NCI-H345 (cell line): ENCODE data around the gene BAIAP2L1.
A peak's percentile ranks its signal among the peaks of the same experiment; 100 is the strongest.
"Not testable (repeated sequence)": the region's sequence is repeated elsewhere in the genome, so short reads cannot be mapped to it uniquely, and the experiment has no call there.

ENCODE experiments used
- DNase-seq: peaks from one replicate; lab custom pipeline; 2025; lab: John Stamatoyannopoulos, UW

Gene BAIAP2L1

DNA sequence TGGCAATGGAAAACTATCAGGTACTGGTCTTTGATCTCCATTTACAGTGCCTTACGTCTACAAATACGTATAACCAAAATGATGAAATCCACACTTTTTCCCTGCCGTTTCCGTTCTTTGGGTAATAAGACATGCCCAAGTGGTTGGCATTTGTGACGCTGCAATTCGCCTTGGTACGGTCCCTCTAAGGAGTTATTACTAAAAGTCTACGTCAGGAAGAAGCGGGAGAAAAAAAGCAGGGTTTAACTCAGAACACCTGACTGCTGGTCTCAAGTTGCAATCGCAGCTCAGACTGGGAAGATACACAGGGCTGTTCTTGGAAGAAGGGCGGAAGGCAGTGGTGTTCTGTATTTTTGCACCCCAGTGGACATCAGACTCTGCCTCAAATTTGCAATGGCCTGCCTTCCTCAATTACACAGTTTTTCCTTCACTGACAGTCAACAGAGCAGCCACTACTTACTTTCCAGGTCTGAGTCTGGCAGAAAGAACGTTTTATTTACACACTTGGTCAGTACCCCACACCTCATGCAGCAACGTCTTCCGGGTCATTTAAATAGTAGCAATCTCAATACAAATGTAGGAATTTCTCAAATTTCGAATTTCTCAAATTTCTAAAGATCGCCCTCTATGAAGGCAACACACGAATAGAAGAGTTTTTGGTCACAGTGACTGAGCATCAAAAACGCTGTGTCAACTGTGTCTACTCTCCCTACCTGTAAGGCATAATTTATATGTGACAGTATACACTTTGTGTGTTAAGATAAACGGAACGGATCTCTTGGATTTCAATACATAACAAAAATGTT is 2.1 kb downstream of the BAIAP2L1 start:
- DNase-seq = no peak

DNA sequence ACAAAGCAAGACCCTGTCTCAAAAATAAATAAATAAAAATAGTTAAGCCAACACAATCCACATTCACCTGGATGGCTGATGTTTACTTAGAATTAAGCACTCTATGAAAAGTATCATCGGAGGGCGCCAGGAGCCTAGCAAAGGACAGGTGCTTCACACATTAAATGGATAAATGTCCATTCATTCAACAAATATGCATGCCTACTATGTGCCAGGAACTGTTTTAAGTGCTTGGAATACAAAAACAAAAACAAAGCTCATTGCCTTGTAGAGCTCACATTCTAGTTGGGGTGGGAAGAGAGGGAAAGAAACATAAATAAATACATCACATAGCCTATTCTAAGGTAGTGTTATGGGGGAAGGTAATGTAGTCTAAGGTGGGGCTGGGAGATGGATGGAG is 4.1 kb downstream of the BAIAP2L1 start:
- DNase-seq = peak; percentile 59

GRCh38 chr7:98395951-98396350 is 4.9 kb downstream of the BAIAP2L1 start:
- DNase-seq = no peak

DNA sequence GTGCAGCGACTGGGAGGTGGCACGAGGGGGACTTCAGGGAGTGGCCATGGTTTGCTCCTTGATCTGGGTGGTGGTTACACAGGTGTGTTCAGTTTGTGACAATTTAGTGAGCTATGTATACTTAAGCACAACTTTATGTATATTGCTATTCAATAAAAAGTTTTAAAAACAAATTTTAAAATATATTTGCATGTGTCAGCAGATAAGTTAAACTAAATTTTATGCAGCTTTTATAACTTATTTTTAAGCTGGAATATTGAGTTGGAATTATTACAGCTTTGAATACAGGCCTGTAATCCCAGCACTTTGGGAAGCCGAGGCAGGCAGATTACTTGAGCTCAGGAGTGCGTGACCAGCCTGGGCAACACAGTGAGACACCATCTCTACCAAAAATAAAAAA is 5.4 kb downstream of the BAIAP2L1 start:
- no peak for DNase-seq

DNA sequence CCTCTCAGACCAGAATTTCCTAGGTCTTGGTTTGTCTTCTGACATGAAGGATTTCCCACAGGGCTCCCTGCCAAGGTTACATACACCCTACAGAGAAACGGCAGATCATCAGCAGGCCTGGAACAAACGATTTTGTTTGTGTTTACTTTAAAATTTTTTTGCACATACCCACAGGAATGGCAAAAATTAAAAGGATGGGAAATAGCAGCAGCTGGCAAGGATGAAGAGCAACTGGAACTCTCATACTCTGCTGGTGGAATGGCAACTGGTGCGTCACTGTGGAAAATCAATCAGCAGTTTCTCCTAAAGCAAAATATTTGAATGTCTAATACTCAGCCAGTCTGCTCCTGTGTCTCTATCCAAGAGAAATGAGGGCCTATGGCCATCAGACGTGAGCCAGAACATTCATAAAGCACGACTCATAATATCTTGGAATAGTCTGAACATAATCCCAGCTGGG is 6.5 kb downstream of the BAIAP2L1 start:
- DNase-seq = no peak

DNA sequence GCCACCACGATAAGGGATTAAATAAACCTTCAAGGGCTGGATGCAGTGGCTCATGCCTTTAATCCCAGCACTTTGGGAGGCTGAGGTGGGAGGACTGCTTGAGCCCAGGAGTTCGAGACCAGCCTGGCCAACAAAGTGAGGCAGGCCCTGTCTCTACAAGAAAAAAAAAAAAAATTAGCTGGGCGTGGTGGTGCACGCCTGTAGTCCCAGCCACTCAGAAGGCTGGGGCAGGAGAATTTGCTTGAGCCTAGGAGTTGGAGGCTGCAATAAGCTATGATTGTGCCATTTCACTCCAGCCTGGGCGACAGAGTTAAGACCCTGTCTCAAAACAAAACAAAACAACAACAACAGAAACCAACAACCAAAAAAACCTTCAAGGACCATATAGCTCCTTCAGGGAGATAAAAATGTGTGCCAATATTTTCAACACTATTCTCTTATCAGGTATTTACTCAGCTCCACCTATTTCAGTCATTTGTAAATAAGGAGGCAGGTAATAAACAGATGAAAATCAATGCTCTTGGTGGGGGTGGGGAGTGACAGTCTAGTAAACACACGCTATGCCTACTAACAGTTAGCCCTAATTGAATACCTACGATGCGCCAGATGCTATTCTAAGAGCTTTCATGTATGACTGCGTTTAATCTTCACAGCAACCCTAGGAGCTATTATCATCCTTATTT is 13.2 kb downstream of the BAIAP2L1 start:
- DNase-seq = peak; percentile 83

DNA sequence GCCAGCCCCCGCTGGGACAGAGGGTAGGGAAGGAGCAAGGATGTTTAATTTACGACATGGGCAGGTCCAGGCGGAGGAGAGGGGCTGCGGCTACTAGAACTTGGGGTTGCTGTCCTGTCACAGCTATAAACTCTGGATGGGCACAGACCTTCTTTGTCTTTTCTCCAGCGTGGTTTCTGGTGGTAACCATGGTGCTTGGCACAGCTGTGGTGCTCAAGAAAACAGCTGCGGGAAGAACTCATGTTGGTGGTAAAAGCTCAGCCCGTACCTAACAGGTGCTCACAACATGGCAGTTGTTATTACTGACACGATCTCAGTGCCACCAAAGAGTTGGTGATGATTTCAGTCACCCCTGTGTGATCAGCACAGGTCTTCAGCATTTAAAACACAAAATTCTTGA is 13.8 kb downstream of the BAIAP2L1 start:
- DNase-seq = no peak

DNA sequence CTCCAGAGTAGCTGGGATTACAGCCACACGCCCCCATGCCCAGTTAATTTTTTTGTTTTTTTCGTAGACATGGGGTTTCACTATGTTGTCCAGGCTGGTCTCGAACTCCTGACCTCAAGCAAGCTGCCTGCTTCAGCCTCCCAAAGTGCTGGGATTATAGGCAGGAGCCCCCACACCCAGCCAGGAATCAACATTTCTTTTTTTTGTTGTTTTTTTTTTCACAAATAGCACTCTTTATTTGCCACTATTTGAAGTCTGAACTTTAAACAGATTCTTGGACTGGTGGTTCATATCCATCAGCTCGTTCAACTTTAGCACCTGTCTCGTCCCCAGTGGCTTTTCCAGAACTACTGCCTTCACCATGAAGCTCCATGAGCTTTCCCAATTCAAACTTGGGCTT is 15.4 kb downstream of the BAIAP2L1 start:
- not testable (repeated sequence) for DNase-seq

- DNase-seq = no peak
Measured at GRCh38 chr7:98378210-98378819, 22.6 kb downstream of the BAIAP2L1 start.

GRCh38 chr7:98376711-98377110 is 24.2 kb downstream of the BAIAP2L1 start:
- DNase-seq = no peak

DNA sequence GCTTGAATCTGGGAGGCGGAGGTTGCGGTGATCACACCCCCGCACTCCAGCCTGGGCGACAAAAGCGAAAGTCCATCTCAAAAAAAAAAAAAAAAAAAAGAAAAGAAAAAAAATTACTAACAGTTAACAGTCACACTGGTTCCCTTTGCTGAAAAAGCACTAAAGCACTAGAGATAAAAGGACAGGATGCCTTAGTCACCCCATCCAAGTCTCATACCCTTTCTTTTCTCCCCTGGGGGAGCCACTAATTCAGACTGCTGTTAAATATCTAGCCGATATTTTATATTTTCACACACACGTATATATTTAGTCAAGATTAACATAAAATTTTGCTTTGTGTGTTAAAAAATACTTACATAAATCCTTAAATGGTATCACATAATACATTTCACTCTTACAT is 25.2 kb downstream of the BAIAP2L1 start:
- no peak for DNase-seq

DNA sequence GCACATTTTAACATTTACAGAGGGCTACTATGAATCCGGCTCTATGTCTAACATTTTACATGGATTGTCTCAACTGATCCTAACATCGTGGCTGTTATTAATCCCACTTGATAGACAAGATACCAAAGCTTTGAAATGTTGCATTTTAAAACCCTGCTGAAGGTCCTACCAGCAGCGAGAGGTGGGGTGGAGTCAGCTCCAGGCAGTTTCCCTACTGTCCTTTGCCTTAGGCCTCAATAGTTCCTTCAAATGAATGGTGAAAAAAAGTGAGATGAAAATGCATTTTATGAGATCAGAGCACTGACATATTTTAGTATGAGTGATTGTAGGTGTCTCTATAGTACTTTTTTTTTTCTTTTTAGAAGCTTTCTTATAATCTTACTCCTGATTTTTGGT is 26.6 kb downstream of the BAIAP2L1 start:
- no peak for DNase-seq

- DNase-seq = no peak
Measured at GRCh38 chr7:98372993-98373392, 27.9 kb downstream of the BAIAP2L1 start.

DNA sequence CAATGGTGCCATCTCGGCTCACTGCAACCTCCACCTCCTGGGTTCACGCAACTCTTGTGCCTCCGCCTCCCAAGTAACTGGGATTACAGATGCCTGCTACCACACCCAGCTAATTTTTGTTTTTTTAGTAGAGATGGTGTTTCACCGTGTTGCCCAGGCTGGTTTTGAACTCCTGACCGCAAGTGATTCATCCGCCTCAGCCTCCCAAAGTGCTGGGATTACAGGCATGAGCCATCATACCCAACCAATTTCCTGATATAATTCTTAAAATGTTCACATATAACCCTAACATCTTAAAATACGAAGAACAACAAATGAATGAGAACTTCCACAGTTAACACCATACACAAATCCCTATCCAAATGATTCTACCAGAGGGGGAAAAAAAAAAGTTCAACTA is 31.2 kb downstream of the BAIAP2L1 start:
- no peak for DNase-seq

GRCh38 chr7:98368716-98369115 is 32.2 kb downstream of the BAIAP2L1 start:
- no peak for DNase-seq

GRCh38 chr7:98366562-98366938 is 34.3 kb downstream of the BAIAP2L1 start:
- DNase-seq = no peak

GRCh38 chr7:98365863-98366561 is 34.9 kb downstream of the BAIAP2L1 start:
- DNase-seq = no peak

- no peak for DNase-seq
Measured at GRCh38 chr7:98364220-98364619, 36.7 kb downstream of the BAIAP2L1 start.

DNA sequence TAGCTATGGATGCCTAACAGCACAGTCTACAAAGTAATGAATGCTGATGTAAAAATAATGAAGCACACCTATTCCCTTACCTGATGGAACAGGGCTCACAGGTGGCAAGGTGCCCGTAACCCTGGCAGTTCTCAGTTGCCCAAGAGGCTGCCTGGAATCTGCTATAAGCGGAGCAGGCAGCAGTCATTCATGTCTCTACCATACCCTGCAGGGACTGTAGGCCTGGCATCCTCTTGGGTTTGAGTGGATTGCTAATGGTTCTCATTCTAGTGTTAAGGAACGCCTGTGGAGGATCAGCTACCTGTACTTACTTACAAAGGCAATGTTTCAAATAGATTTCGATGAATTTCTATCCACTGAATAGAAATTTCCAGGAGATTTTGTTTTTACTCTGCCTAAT is 38.4 kb downstream of the BAIAP2L1 start:
- no peak for DNase-seq

- no peak for DNase-seq
Measured at GRCh38 chr7:98360221-98361130, 40.4 kb downstream of the BAIAP2L1 start.

DNA sequence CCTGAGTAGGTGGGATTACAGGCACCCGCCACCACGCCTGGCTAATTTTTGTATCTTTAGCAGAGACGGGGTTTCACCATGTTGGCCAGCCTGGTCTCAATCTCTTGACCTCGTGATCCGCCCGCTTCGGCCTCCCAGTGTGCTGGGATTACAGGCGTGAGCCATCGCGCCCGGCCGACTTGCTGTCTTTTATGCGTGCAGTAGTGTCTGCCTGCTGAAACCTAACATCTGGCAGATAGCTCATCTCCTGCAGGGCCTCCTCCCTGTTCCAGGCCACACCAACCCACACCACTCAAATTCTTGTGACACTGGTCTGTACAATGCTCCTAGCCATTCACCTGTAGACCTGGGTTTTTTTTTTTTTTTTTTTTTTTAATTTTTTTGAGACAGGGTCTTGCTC is 41.5 kb downstream of the BAIAP2L1 start:
- DNase-seq = no peak
